K562 treated with DMSO at 1 percent for 4 hours (cell line): Measurements from ENCODE around the gene CEP57L1. TPM values are rescaled to one million over a fixed set of nuclear protein-coding genes. Genes with fewer than 3 reads are reported as not detected.

Experiments
- total RNA-seq: library from RNA; unstranded; fragments of 300-600 nt; gene quantifications from 2 replicates; pipeline ENCODE4 v1.2.3, GENCODE V29; 2022; ENCODE audit not compliant: insufficient read depth

The CEP57L1 gene
- total RNA-seq = 11.4 and 15.1 TPM in 2 replicates

DNA sequence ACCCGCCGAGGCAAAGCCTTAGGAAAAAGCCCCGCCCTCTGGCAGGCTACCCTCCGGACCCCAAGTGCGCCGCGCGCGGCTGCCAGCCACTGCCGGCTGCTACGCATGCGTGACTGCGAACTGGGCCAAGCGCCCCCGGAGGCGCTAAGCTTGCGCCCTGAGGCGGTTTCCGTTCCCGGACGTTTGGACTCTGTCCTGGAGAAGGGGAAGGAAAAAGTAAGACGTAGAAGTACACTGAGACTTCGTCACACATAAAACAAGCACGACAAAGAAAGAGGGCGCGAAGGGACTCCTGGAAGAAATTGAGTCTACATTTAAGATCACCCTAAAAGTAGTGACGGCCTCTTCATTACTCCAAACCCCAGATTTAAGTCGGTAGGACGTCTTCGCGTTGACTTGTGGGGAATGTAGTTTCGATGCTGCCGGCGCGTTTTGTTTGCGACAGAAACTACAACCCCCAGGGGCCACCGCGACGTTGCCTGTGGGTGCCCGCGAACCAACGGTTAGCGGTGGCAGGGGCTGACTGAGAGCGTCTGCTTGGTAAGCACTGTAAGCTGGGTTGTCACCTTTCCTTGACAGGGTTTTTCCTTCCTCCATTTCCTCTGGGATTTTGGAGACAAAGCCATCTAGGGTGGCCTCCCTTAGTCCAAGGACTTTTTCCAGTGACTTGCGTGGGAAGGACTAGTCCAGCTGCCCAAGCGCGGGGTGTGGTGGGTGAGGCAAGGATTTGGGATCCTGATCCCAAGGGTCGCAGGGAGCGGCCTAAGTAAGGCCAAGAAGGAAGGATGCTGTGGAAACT lies at the start of gene CEP57L1:
Gene CEP57L1 (plus strand): TSS at position 472 of the 799 bp plus-strand sequence. CDS start 49,715 bp downstream, outside the sequence.

DNA sequence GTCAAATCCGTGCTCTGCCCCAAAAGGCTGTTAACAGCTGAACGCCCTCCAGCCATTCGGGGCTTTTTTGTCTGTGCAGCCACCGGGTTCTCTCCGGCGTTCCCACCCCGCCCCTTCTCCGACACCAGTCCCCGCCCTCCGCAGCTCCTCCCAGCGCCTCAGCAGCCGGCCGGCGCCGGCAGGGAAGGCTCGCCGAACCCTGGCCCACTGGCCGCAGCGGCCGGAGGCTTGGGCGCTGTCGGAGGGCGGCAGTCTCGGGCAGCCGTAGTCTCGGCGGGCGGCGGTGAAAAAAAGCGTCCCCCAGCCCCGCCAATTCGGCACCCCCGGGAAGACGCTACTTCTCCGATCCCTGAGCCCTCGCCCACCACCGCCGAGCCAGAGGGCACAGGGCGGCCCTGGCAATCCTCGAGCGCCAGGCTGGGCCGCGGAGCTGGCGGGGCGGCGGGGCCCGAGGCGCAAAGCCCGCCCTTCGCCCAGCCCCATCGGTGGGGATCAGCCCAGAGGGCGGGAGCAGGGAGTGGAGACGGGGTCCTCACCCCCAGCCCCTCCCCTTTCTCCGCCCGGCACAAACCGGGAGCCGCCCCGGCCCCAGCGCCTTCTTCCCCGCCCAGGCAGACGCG lies 781 bp upstream of the CEP57L1 start, which contains the start of gene SESN1:
Gene SESN1 (minus strand): TSS at position 431 of the 620 bp plus-strand sequence. CDS start 773 bp downstream, outside the sequence.

Other genes with a start within 250 kb of the CEP57L1 start
- gene ARMC2, start 247.1 kb upstream of the CEP57L1 start, total RNA-seq = not detected in 2 replicates
- gene SESN1, start 661 bp upstream of the CEP57L1 start, total RNA-seq = 7.3 and 7.7 TPM in 2 replicates